Measurements from ENCODE around the gene ZBTB22.
"Not testable (repeated sequence)": the region's sequence is repeated elsewhere in the genome, so short reads cannot be mapped to it uniquely, and the experiment has no call there.

Gene ZBTB22

GRCh38 chr6:33346972-33347371, 29.4 kb upstream of the ZBTB22 start:
- H3K4me3 ChIP-seq (ENCODE audit: low read length); H3K9me3 ChIP-seq (ENCODE audit: control insufficient read depth, low read length); H3K36me3 ChIP-seq (ENCODE audit: control insufficient read depth, insufficient read depth, low read length); H3K27me3 ChIP-seq (ENCODE audit: control insufficient read depth, insufficient read depth, low read length); H3K9ac ChIP-seq (ENCODE audit: low read length): not testable (repeated sequence)
- H3K4me1 ChIP-seq (ENCODE audit: control insufficient read depth, insufficient read depth, low read length): peaks cover 28% of the 10 kb centered on the region

GRCh38 chr6:33344701-33345697, 27.5 kb upstream of the ZBTB22 start:
- Histone ChIP-seq H3K4me3 (ENCODE audit: low read length) (no peak overlapping the region), H3K4me1 (ENCODE audit: control insufficient read depth, insufficient read depth, low read length) (peaks cover 28% of the 10 kb centered on the region)

GRCh38 chr6:33343953-33344611, 26.5 kb upstream of the ZBTB22 start:
- Histone ChIP-seq H3K27me3 (ENCODE audit: control insufficient read depth, insufficient read depth, low read length) (no peaks in the 10 kb centered on the region), H3K4me3 (ENCODE audit: low read length) (no peak overlapping the region), H3K9ac (ENCODE audit: low read length) (no peak overlapping the region), H3K36me3 (ENCODE audit: control insufficient read depth, insufficient read depth, low read length) (no peaks in the 10 kb centered on the region), H3K9me3 (ENCODE audit: control insufficient read depth, low read length) (no peaks in the 10 kb centered on the region), H3K4me1 (ENCODE audit: control insufficient read depth, insufficient read depth, low read length) (peaks cover 28% of the 10 kb centered on the region)

More at GRCh38 chr6:33344701-33345697, 27.5 kb upstream of the ZBTB22 start:
- Histone ChIP-seq H3K9me3 (ENCODE audit: control insufficient read depth, low read length) (no peaks in the 10 kb centered on the region), H3K27me3 (ENCODE audit: control insufficient read depth, insufficient read depth, low read length) (no peaks in the 10 kb centered on the region), H3K9ac (ENCODE audit: low read length) (no peak overlapping the region), H3K36me3 (ENCODE audit: control insufficient read depth, insufficient read depth, low read length) (no peaks in the 10 kb centered on the region)

GRCh38 chr6:33343606-33343952, 26.0 kb upstream of the ZBTB22 start:
- H3K9ac ChIP-seq (ENCODE audit: low read length): not testable (repeated sequence)

GRCh38 chr6:33339193-33339592, 21.6 kb upstream of the ZBTB22 start:
- Histone ChIP-seq H3K4me3 (ENCODE audit: low read length) (no peak overlapping the region), H3K9me3 (ENCODE audit: control insufficient read depth, low read length) (no peaks in the 10 kb centered on the region), H3K9ac (ENCODE audit: low read length) (no peak overlapping the region), H3K4me1 (ENCODE audit: control insufficient read depth, insufficient read depth, low read length) (no peaks in the 10 kb centered on the region), H3K36me3 (ENCODE audit: control insufficient read depth, insufficient read depth, low read length) (no peaks in the 10 kb centered on the region), H3K27me3 (ENCODE audit: control insufficient read depth, insufficient read depth, low read length) (no peaks in the 10 kb centered on the region)

More at GRCh38 chr6:33343606-33343952, 26.0 kb upstream of the ZBTB22 start:
- not testable (repeated sequence) for H3K4me3 ChIP-seq (ENCODE audit: low read length); H3K27me3 ChIP-seq (ENCODE audit: control insufficient read depth, insufficient read depth, low read length); H3K9me3 ChIP-seq (ENCODE audit: control insufficient read depth, low read length); H3K36me3 ChIP-seq (ENCODE audit: control insufficient read depth, insufficient read depth, low read length)
- peaks cover 25% of the 10 kb centered on the region for H3K4me1 ChIP-seq (ENCODE audit: control insufficient read depth, insufficient read depth, low read length)

- Histone ChIP-seq H3K9me3 (ENCODE audit: control insufficient read depth, low read length) (no peaks in the 10 kb centered on the region), H3K4me1 (ENCODE audit: control insufficient read depth, insufficient read depth, low read length) (no peaks in the 10 kb centered on the region), H3K4me3 (ENCODE audit: low read length) (no peak overlapping the region), H3K36me3 (ENCODE audit: control insufficient read depth, insufficient read depth, low read length) (no peaks in the 10 kb centered on the region), H3K9ac (ENCODE audit: low read length) (no peak overlapping the region), H3K27me3 (ENCODE audit: control insufficient read depth, insufficient read depth, low read length) (no peaks in the 10 kb centered on the region)
Observed at GRCh38 chr6:33336495-33336894, 19.0 kb upstream of the ZBTB22 start.

GRCh38 chr6:33335916-33336315, 18.4 kb upstream of the ZBTB22 start:
- Histone ChIP-seq H3K9ac (ENCODE audit: low read length) (no peak overlapping the region), H3K27me3 (ENCODE audit: control insufficient read depth, insufficient read depth, low read length) (no peaks in the 10 kb centered on the region), H3K9me3 (ENCODE audit: control insufficient read depth, low read length) (no peaks in the 10 kb centered on the region), H3K4me3 (ENCODE audit: low read length) (no peak overlapping the region), H3K36me3 (ENCODE audit: control insufficient read depth, insufficient read depth, low read length) (no peaks in the 10 kb centered on the region), H3K4me1 (ENCODE audit: control insufficient read depth, insufficient read depth, low read length) (no peaks in the 10 kb centered on the region)

- Histone ChIP-seq H3K9ac (ENCODE audit: low read length) (no peak overlapping the region), H3K4me3 (ENCODE audit: low read length) (no peak overlapping the region), H3K36me3 (ENCODE audit: control insufficient read depth, insufficient read depth, low read length) (no peaks in the 10 kb centered on the region), H3K4me1 (ENCODE audit: control insufficient read depth, insufficient read depth, low read length) (no peaks in the 10 kb centered on the region), H3K27me3 (ENCODE audit: control insufficient read depth, insufficient read depth, low read length) (no peaks in the 10 kb centered on the region), H3K9me3 (ENCODE audit: control insufficient read depth, low read length) (no peaks in the 10 kb centered on the region)
Observed at GRCh38 chr6:33333666-33334065, 16.1 kb upstream of the ZBTB22 start.

- no peaks in the 10 kb centered on the region for H3K9me3 ChIP-seq (ENCODE audit: control insufficient read depth, low read length)
- H3K9ac ChIP-seq (ENCODE audit: low read length): no peak overlapping the region
- H3K4me1 ChIP-seq (ENCODE audit: control insufficient read depth, insufficient read depth, low read length): no peaks in the 10 kb centered on the region
- H3K27me3 ChIP-seq (ENCODE audit: control insufficient read depth, insufficient read depth, low read length): no peaks in the 10 kb centered on the region
- no peaks in the 10 kb centered on the region for H3K36me3 ChIP-seq (ENCODE audit: control insufficient read depth, insufficient read depth, low read length)
- H3K4me3 ChIP-seq (ENCODE audit: low read length): no peak overlapping the region
Observed at GRCh38 chr6:33330736-33331135, 13.2 kb upstream of the ZBTB22 start.

- H3K27me3 ChIP-seq (ENCODE audit: control insufficient read depth, insufficient read depth, low read length): no peaks in the 10 kb centered on the region
- H3K9me3 ChIP-seq (ENCODE audit: control insufficient read depth, low read length): no peaks in the 10 kb centered on the region
- no peak overlapping the region for H3K4me3 ChIP-seq (ENCODE audit: low read length)
- H3K36me3 ChIP-seq (ENCODE audit: control insufficient read depth, insufficient read depth, low read length): no peaks in the 10 kb centered on the region
- peaks cover 1% of the 10 kb centered on the region for H3K4me1 ChIP-seq (ENCODE audit: control insufficient read depth, insufficient read depth, low read length)
- H3K9ac ChIP-seq (ENCODE audit: low read length): no peak overlapping the region
Observed at GRCh38 chr6:33329058-33329457, 11.5 kb upstream of the ZBTB22 start.

GRCh38 chr6:33324125-33324524, 6.6 kb upstream of the ZBTB22 start:
- Histone ChIP-seq H3K4me1 (ENCODE audit: control insufficient read depth, insufficient read depth, low read length) (peaks cover 33% of the 10 kb centered on the region), H3K36me3 (ENCODE audit: control insufficient read depth, insufficient read depth, low read length) (peaks cover 16% of the 10 kb centered on the region), H3K4me3 (ENCODE audit: low read length) (peak overlapping the region; percentile 66), H3K9ac (ENCODE audit: low read length) (peak overlapping the region; percentile 95), H3K9me3 (ENCODE audit: control insufficient read depth, low read length) (no peaks in the 10 kb centered on the region), H3K27me3 (ENCODE audit: control insufficient read depth, insufficient read depth, low read length) (no peaks in the 10 kb centered on the region)

- no peaks in the 10 kb centered on the region for H3K9me3 ChIP-seq (ENCODE audit: control insufficient read depth, low read length)
- H3K36me3 ChIP-seq (ENCODE audit: control insufficient read depth, insufficient read depth, low read length): peaks cover 21% of the 10 kb centered on the region
- H3K27me3 ChIP-seq (ENCODE audit: control insufficient read depth, insufficient read depth, low read length): no peaks in the 10 kb centered on the region
- H3K9ac ChIP-seq (ENCODE audit: low read length): peak overlapping the region; percentile 95
- peaks cover 38% of the 10 kb centered on the region for H3K4me1 ChIP-seq (ENCODE audit: control insufficient read depth, insufficient read depth, low read length)
- peak overlapping the region; percentile 66 for H3K4me3 ChIP-seq (ENCODE audit: low read length)
Observed at GRCh38 chr6:33323623-33323948, 6.0 kb upstream of the ZBTB22 start.
